HepG2 (cell line): Measurements from ENCODE around the gene MTSS2. TPM values are rescaled to one million over a fixed set of nuclear protein-coding genes. Genes with fewer than 3 reads are reported as not detected.

ENCODE experiments used
- CHCHD3 ChIP-seq: sonication (generic); formaldehyde crosslinking; IDR thresholded peaks from 2 replicates; pipeline ENCODE4 v1.8.0; 2022; ENCODE audit warnings: mild to moderate bottlenecking, missing genetic modification reagents, moderate library complexity
- GABPB1 ChIP-seq: IDR thresholded peaks from 2 replicates; pipeline ENCODE4 v1.6.1; 2016; ENCODE audit warnings: mild to moderate bottlenecking, missing genetic modification reagents, moderate library complexity, missing compliant biosample characterization
- HINFP ChIP-seq: sonication (generic); formaldehyde crosslinking; IDR thresholded peaks from 2 replicates; pipeline ENCODE4 v1.4.0; 2020; ENCODE audit warnings: low read depth, mild to moderate bottlenecking, missing genetic modification reagents
- HMGXB4 ChIP-seq, 2 experiments: sonication (generic) in 1 of 2; formaldehyde crosslinking in 1 of 2; IDR thresholded peaks; 2 replicates each; pipeline versions ENCODE4 v1.4.0 to v1.6.1; 2018 to 2020; ENCODE audit warnings: missing genetic modification reagents in 2 of 2, borderline replicate concordance in 1 of 2, low read depth in 1 of 2, mild to moderate bottlenecking in 1 of 2, missing biosample characterization in 1 of 2
- HOXA3 ChIP-seq: sonication (generic); formaldehyde crosslinking; IDR thresholded peaks from 2 replicates; pipeline ENCODE4 v1.5.0; 2020; ENCODE audit warnings: missing genetic modification reagents
- NFE2L2 ChIP-seq: fragments of 150-350 bp; IDR thresholded peaks from 2 replicates; pipeline ENCODE4 v1.6.1; 2014; ENCODE audit warnings: low read length
- NR2C2 ChIP-seq: sonication (generic); formaldehyde crosslinking; IDR thresholded peaks from 2 replicates; pipeline ENCODE4 v1.4.0; 2020; ENCODE audit warnings: missing genetic modification reagents, mild to moderate bottlenecking, moderate library complexity, borderline replicate concordance
- SP4 ChIP-seq: sonication (generic); formaldehyde crosslinking; IDR thresholded peaks from 2 replicates; pipeline ENCODE4 v1.8.1; 2023; ENCODE audit warnings: mild to moderate bottlenecking, missing genetic modification reagents
- WIZ ChIP-seq: sonication (generic); formaldehyde crosslinking; IDR thresholded peaks from 2 replicates; pipeline ENCODE4 v1.5.1; 2020; ENCODE audit warnings: mild to moderate bottlenecking, missing genetic modification reagents
- ZBTB1 ChIP-seq: sonication (generic); formaldehyde crosslinking; IDR thresholded peaks from 2 replicates; pipeline ENCODE4 v1.4.0; 2020; ENCODE audit warnings: missing genetic modification reagents, borderline replicate concordance
- ZHX1 ChIP-seq: sonication (generic); formaldehyde crosslinking; IDR thresholded peaks from 2 replicates; pipeline ENCODE4 v1.8.1; 2022; ENCODE audit warnings: low read depth, mild to moderate bottlenecking, missing genetic modification reagents
- ZKSCAN8 ChIP-seq: IDR thresholded peaks from 2 replicates; pipeline ENCODE4 v1.6.1; 2016; ENCODE audit warnings: borderline replicate concordance, missing genetic modification reagents, missing compliant biosample characterization
- ZMAT5 ChIP-seq: sonication (generic); formaldehyde crosslinking; IDR thresholded peaks from 2 replicates; pipeline ENCODE4 v1.5.0; 2020; ENCODE audit warnings: mild to moderate bottlenecking, low read depth, missing genetic modification reagents, borderline replicate concordance
- ZNF143 ChIP-seq: sonication (generic); formaldehyde crosslinking; IDR thresholded peaks from 2 replicates; pipeline ENCODE4 v1.4.0; 2020; ENCODE audit warnings: missing genetic modification reagents
- ZNF414 ChIP-seq: sonication (generic); formaldehyde crosslinking; IDR thresholded peaks from 2 replicates; pipeline ENCODE4 v1.5.0; 2020; ENCODE audit warnings: missing genetic modification reagents
- ZNF552 ChIP-seq: sonication (generic); formaldehyde crosslinking; IDR thresholded peaks from 2 replicates; pipeline ENCODE4 v1.9.0; 2022; ENCODE audit warnings: missing genetic modification reagents, mild to moderate bottlenecking, borderline replicate concordance
- ZNF704 ChIP-seq: sonication (generic); formaldehyde crosslinking; IDR thresholded peaks from 2 replicates; pipeline ENCODE4 v1.8.1; 2023; ENCODE audit warnings: mild to moderate bottlenecking, inconsistent platforms, moderate library complexity, missing genetic modification reagents, borderline replicate concordance
- ZNF713 ChIP-seq: sonication (generic); formaldehyde crosslinking; IDR thresholded peaks from 2 replicates; pipeline ENCODE4 v1.4.0; 2020; ENCODE audit warnings: mild to moderate bottlenecking, missing genetic modification reagents
- ZNF891 ChIP-seq: sonication (generic); formaldehyde crosslinking; IDR thresholded peaks from 2 replicates; pipeline ENCODE4 v1.5.0; 2020; ENCODE audit warnings: mild to moderate bottlenecking, missing genetic modification reagents
- polyA plus RNA-seq, 8 experiments: library from polyadenylated mRNA; depleted of rRNA in 3 of 8; stranded (reverse) in 7 of 8; unstranded in 1 of 8; fragments of >200 nt; fragmentation: Illumina TruSeq in 4 of 8; extraction: Trizol in 4 of 8; gene quantifications; 2 replicates each; pipeline versions ENCODE4 v1.2.1 to v1.2.3, GENCODE V29; 2011 to 2016; ENCODE audit warnings: low read depth in 4 of 8, missing spikeins in 1 of 8, mixed read lengths in 1 of 8; ENCODE audit not compliant: insufficient read depth in 1 of 8
- total RNA-seq, 5 experiments: library from RNA; depleted of rRNA; stranded (reverse); fragments of >200 nt; fragmentation: Illumina TruSeq; extraction: Trizol; gene quantifications; 2 replicates each; pipeline ENCODE4 v1.2.3, GENCODE V29; 2016; ENCODE audit warnings: low read depth in 1 of 5

The MTSS2 gene
- total and polyA plus RNA-seq, 2 of the 13 experiments (the other 11 are each of a cell fraction or from before 2014, with no cell fraction given): 132 to 242 TPM

- TF ChIP-seq ZNF704: 0 out of 2 replicates have a peak, but pooled peaks have one; percentile 32
- no peak for TF ChIP-seq ZNF891
- TF ChIP-seq ZNF143 (CRISPR knock-in tag): no peak; the same call in none of the 2 replicates
- TF ChIP-seq HOXA3 (CRISPR knock-in tag): peak; percentile 90
- peak; percentile 71 for TF ChIP-seq ZNF552
- no peak for TF ChIP-seq ZHX1 (CRISPR knock-in tag)
- TF ChIP-seq ZKSCAN8 (CRISPR knock-in tag): peak; percentile 91
- peak; percentile 66; the same call in 1 of the 2 replicates for TF ChIP-seq HINFP (CRISPR knock-in tag)
- no peak for TF ChIP-seq ZMAT5 (CRISPR knock-in tag)
- TF ChIP-seq ZNF414: peak; percentile 11; the same call in 1 of the 2 replicates
- peak; percentile 78; the same call in 1 of the 2 replicates for TF ChIP-seq ZBTB1 (CRISPR knock-in tag)
- TF ChIP-seq CHCHD3: peak; percentile 59
- peak; percentile 73; the same call in 1 of the 2 replicates for TF ChIP-seq ZNF713 (CRISPR knock-in tag)
- TF ChIP-seq WIZ (CRISPR knock-in tag): peak; percentile 95
- peak in 1 of 2 experiments; percentile 34; a peak in 3 of 4 replicates for TF ChIP-seq HMGXB4 (CRISPR knock-in tag; IDR thresholded peaks at IDR 0.05; ENCODE audit: borderline replicate concordance in 1 of 2, low read depth in 1 of 2)
- TF ChIP-seq SP4 (CRISPR knock-in tag): peak; percentile 61
- no peak for TF ChIP-seq NFE2L2
- peak; percentile 85 for TF ChIP-seq NR2C2 (CRISPR knock-in tag)
- peak; percentile 84 for TF ChIP-seq GABPB1
These were observed 39.4 kb upstream of the MTSS2 start (continued) for GRCh38 chr16:70725024-70725911.
